ENCODE data around the gene OPN4.

DNA sequence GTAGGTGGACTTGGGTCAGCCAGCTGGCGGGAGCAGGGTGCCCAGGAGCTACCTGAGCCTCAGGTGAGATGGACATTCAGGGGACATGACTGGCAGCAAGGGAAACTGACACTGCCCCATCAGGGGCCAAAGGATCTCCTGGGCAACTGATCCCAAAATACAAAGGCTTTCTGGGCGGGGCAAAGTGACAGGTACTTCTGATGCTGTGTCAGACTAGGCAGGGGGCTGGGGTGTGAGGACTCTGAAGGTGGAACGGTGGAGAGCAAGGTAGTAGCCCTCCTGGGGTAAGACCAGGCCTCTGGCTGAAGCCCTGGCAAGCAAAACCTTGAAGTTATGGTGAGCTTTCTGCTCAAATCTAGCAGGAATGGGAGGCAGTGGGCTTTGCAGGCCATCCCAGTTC lies 4.4 kb downstream of the OPN4 start:
- TF ChIP-seq EZH2 (IDR thresholded peaks at IDR 0.05; ENCODE audit: insufficient read depth, poor library complexity, severe bottlenecking) = no peak
- no peak for TF ChIP-seq EZH2phosphoT487 (IDR thresholded peaks at IDR 0.05; ENCODE audit: insufficient read depth, low read depth)
